ENCODE measurements around the gene ZNF85. TPM values are rescaled to one million over a fixed set of nuclear protein-coding genes. Genes with fewer than 3 reads are reported as not detected.

Gene ZNF85
- polyA plus RNA-seq (2012; ENCODE audit: insufficient read length, low read depth), result 2.3 TPM

- TF ChIP-seq REST (IDR thresholded peaks at IDR 0.05; ENCODE audit: insufficient read depth in 1 of 2, low read depth in 2 of 2, low read length in 2 of 2) (0 out of 4 replicates have a peak, but pooled peaks of 1 of the 2 experiments have one; percentile 9), TAF1 (IDR thresholded peaks at IDR 0.05; ENCODE audit: borderline replicate concordance, insufficient read depth, low read length) (peak; percentile 74; the same call in 1 of the 2 replicates), FOXP2 (optimal IDR thresholded peaks at IDR 0.05; ENCODE audit: borderline replicate concordance, extremely low read depth, extremely low read length, insufficient read depth) (no peak), POLR2AphosphoS5 (IDR thresholded peaks at IDR 0.05; ENCODE audit: low read depth, low read length) (peak; percentile 95), SIN3A (IDR thresholded peaks at IDR 0.05; ENCODE audit: borderline replicate concordance, insufficient read depth, low read length) (0 out of 2 replicates have a peak, but pooled peaks have one; percentile 68)
Observed at GRCh38 chr19:20923077-20923871, at the start of gene ZNF85. Gene ZNF85 (plus strand): TSS chr19:20923251. CDS start chr19:20923401, 150 bp downstream.

GRCh38 chr19:20879501-20879900 is 43.5 kb upstream of the ZNF85 start:
- TF ChIP-seq FOXP2 (optimal IDR thresholded peaks at IDR 0.05; ENCODE audit: borderline replicate concordance, extremely low read depth, extremely low read length, insufficient read depth) (no peak), POLR2AphosphoS5 (IDR thresholded peaks at IDR 0.05; ENCODE audit: low read depth, low read length) (no peak), REST (IDR thresholded peaks at IDR 0.05; ENCODE audit: insufficient read depth in 1 of 2, low read depth in 2 of 2, low read length in 2 of 2) (no peak), TAF1 (IDR thresholded peaks at IDR 0.05; ENCODE audit: borderline replicate concordance, insufficient read depth, low read length) (no peak), SIN3A (IDR thresholded peaks at IDR 0.05; ENCODE audit: borderline replicate concordance, insufficient read depth, low read length) (no peak)

GRCh38 chr19:20912973-20913372 is 10.1 kb upstream of the ZNF85 start:
- TF ChIP-seq SIN3A (IDR thresholded peaks at IDR 0.05; ENCODE audit: borderline replicate concordance, insufficient read depth, low read length) (no peak), TAF1 (IDR thresholded peaks at IDR 0.05; ENCODE audit: borderline replicate concordance, insufficient read depth, low read length) (no peak)

GRCh38 chr19:20925481-20925880 is 2.4 kb downstream of the ZNF85 start:
- no peak for TF ChIP-seq FOXP2 (optimal IDR thresholded peaks at IDR 0.05; ENCODE audit: borderline replicate concordance, extremely low read depth, extremely low read length, insufficient read depth)
- no peak for TF ChIP-seq SIN3A (IDR thresholded peaks at IDR 0.05; ENCODE audit: borderline replicate concordance, insufficient read depth, low read length)
- TF ChIP-seq REST (IDR thresholded peaks at IDR 0.05; ENCODE audit: insufficient read depth in 1 of 2, low read depth in 2 of 2, low read length in 2 of 2), result no peak
- no peak for TF ChIP-seq POLR2AphosphoS5 (IDR thresholded peaks at IDR 0.05; ENCODE audit: low read depth, low read length)
- no peak for TF ChIP-seq TAF1 (IDR thresholded peaks at IDR 0.05; ENCODE audit: borderline replicate concordance, insufficient read depth, low read length)

- TF ChIP-seq TAF1 (IDR thresholded peaks at IDR 0.05; ENCODE audit: borderline replicate concordance, insufficient read depth, low read length) (no peak), POLR2AphosphoS5 (IDR thresholded peaks at IDR 0.05; ENCODE audit: low read depth, low read length) (no peak), REST (IDR thresholded peaks at IDR 0.05; ENCODE audit: insufficient read depth in 1 of 2, low read depth in 2 of 2, low read length in 2 of 2) (no peak), SIN3A (IDR thresholded peaks at IDR 0.05; ENCODE audit: borderline replicate concordance, insufficient read depth, low read length) (no peak), FOXP2 (optimal IDR thresholded peaks at IDR 0.05; ENCODE audit: borderline replicate concordance, extremely low read depth, extremely low read length, insufficient read depth) (no peak)
Observed at GRCh38 chr19:20926796-20927195, 3.7 kb downstream of the ZNF85 start.

Data from PFSK-1 (cell line).